Transverse colon (tissue), 3 donors: Measurements from ENCODE around the gene MANF.

Source experiments
- POLR2A ChIP-seq: fragments of 450-650 bp; IDR thresholded peaks from one replicate; pipeline ENCODE4 v1.6.1; 2016; ENCODE audit warnings: antibody characterized with exemption, mild to moderate bottlenecking, moderate library complexity
- TF ChIP-seq, protein P1 (sequence below), 5 experiments: fragments of 200-600 bp in 3 of 5; fragments of 450-650 bp in 2 of 5; sonication (generic) in 3 of 5; IDR thresholded peaks; 1 replicate in 2 of 5; 2 replicates in 3 of 5; pipeline ENCODE4 v1.5.1; 2016 to 2017; ENCODE audit warnings: antibody characterized with exemption in 5 of 5, inconsistent platforms in 3 of 5, mild to moderate bottlenecking in 2 of 5, moderate library complexity in 1 of 5

DNA sequence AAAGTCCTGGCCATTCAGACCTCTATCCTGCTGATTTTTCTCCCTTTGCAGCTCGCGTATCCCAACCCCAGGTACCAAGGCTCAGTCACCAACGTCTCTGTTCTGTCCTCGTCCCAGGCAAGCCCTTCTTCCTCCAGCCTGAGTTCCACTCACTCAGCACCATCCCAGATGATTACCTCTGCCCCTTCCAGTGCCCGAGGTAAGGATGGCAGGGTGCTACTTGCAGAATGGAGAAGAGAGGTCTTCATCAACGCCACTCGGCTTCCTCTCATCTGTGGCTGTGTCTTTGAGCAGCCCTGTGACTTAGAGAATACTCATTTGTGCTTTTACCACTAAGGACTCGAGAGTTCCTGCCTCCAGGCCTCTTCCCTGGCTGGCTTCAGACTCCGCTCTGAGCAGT lies 22.6 kb upstream of the MANF start:
- TF ChIP-seq, protein P1, sequence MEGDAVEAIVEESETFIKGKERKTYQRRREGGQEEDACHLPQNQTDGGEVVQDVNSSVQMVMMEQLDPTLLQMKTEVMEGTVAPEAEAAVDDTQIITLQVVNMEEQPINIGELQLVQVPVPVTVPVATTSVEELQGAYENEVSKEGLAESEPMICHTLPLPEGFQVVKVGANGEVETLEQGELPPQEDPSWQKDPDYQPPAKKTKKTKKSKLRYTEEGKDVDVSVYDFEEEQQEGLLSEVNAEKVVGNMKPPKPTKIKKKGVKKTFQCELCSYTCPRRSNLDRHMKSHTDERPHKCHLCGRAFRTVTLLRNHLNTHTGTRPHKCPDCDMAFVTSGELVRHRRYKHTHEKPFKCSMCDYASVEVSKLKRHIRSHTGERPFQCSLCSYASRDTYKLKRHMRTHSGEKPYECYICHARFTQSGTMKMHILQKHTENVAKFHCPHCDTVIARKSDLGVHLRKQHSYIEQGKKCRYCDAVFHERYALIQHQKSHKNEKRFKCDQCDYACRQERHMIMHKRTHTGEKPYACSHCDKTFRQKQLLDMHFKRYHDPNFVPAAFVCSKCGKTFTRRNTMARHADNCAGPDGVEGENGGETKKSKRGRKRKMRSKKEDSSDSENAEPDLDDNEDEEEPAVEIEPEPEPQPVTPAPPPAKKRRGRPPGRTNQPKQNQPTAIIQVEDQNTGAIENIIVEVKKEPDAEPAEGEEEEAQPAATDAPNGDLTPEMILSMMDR (IDR thresholded peaks at IDR 0.05): no peak
- TF ChIP-seq POLR2A: no peak
